ENCODE measurements around the gene EHMT1.

The EHMT1 gene

GRCh38 chr9:137743695-137744094 is 124.9 kb downstream of the EHMT1 start:
- TF ChIP-seq CTCF (IDR thresholded peaks at IDR 0.05; ENCODE audit: low read depth, low read length, missing control alignments), result no peak
- no peak overlapping the region for H3K4me3 ChIP-seq (ENCODE audit: low read depth, low read length)
- in situ Hi-C loops (cut with HindIII; ENCODE audit: low sequenced_read_pairs), result no loop called here
- DNase-seq (ENCODE audit: low read depth), result no peak

- in situ Hi-C loops (cut with HindIII; ENCODE audit: low sequenced_read_pairs), result no loop called here
- TF ChIP-seq CTCF (IDR thresholded peaks at IDR 0.05; ENCODE audit: low read depth, low read length, missing control alignments), result no peak
- no peak overlapping the region for H3K4me3 ChIP-seq (ENCODE audit: low read depth, low read length)
- no peak for DNase-seq (ENCODE audit: low read depth)
These were observed 125.9 kb downstream of the EHMT1 start for GRCh38 chr9:137744632-137745183.

- in situ Hi-C loops (cut with HindIII; ENCODE audit: low sequenced_read_pairs), result no loop called here
- TF ChIP-seq CTCF (IDR thresholded peaks at IDR 0.05; ENCODE audit: low read depth, low read length, missing control alignments), result no peak
- DNase-seq (ENCODE audit: low read depth), result no peak
- no peak overlapping the region for H3K4me3 ChIP-seq (ENCODE audit: low read depth, low read length)
These were observed 126.8 kb downstream of the EHMT1 start for GRCh38 chr9:137745541-137745991.

GRCh38 chr9:137748311-137748710 is 129.5 kb downstream of the EHMT1 start:
- H3K4me3 ChIP-seq (ENCODE audit: low read depth, low read length), result no peak overlapping the region
- DNase-seq (ENCODE audit: low read depth), result no peak
- in situ Hi-C loops (cut with HindIII; ENCODE audit: low sequenced_read_pairs), result no loop called here
- TF ChIP-seq CTCF (IDR thresholded peaks at IDR 0.05; ENCODE audit: low read depth, low read length, missing control alignments), result no peak

- no peak for TF ChIP-seq CTCF (IDR thresholded peaks at IDR 0.05; ENCODE audit: low read depth, low read length, missing control alignments)
- in situ Hi-C loops (cut with HindIII; ENCODE audit: low sequenced_read_pairs), result no loop called here
- H3K4me3 ChIP-seq (ENCODE audit: low read depth, low read length), result no peak overlapping the region
- no peak for DNase-seq (ENCODE audit: low read depth)
These were observed 129.9 kb downstream of the EHMT1 start for GRCh38 chr9:137748741-137749140.

- H3K4me3 ChIP-seq (ENCODE audit: low read depth, low read length), result no peak overlapping the region
- no peak for DNase-seq (ENCODE audit: low read depth)
- no peak for TF ChIP-seq CTCF (IDR thresholded peaks at IDR 0.05; ENCODE audit: low read depth, low read length, missing control alignments)
- in situ Hi-C loops (cut with HindIII; ENCODE audit: low sequenced_read_pairs), result no loop called here
These were observed 130.7 kb downstream of the EHMT1 start for GRCh38 chr9:137749511-137749910.

Measured in astrocyte of the cerebellum (primary cell).